LoVo (cell line): ENCODE data around the gene CIAO2B.
"Not testable (repeated sequence)": the region's sequence is repeated elsewhere in the genome, so short reads cannot be mapped to it uniquely, and the experiment has no call there.

Experiments
- DNase-seq: peaks from one replicate; pipeline ENCODE4 v3.0.0-alpha.2; 2016; ENCODE audit warnings: low spot score

Gene CIAO2B

DNA sequence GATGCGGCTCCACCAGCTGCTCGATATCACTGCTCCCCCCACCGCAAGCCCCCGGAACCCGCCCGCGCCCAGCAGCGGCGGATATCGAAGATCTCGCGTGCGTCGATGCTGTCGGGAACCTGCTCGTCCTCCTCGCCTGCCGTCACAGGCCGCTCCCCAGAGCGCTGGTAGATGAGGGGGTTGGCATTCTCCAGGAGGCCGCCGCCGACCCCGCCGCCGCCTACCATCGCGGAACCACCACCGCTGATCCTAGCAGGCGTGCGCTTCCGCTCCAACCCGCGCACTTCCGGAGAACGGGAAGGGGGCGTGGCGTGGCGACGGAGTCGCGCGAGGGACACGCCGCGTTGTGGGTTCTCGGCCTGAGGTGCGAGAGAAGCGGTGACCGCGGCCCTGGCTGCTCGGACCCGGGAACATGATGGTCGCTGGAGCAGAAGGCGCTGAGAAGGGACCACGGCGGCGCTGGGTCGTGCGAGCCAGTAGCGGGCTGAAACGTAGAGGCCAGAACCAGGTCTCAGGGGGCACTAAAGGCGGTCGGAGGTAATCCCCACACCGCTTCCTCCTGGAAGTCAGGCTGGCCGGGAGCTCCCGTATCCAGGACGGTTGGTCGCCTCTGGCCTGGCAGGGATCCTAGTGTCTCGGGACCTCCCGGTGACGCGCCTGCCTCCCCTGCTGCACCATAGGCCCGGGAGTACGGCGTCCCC is at the start of gene CIAO2B:
TSS of gene CIAO2B (minus strand) at position 265 of the 701 bp plus-strand sequence. CDS start at position 227, 38 bp downstream.
- DNase-seq: peak; percentile 88

DNA sequence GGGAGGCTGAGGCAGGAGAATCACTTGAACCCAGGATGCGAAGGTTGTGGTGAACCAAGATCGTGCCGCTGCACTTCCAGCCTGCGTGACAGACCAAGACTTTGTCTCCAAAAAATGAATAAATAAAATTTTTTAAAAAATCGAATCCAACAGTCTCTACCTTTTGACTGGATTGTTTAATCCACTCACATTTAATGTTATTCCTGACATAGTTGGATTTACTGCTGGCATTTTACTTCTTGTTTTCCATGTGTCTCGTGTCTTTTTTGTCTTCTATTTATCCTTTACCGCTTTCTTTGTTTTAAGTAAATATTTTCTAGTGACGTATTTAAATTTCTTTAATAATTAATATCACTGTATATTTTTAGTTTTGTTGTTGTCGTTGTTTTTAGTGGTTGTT is 48.8 kb upstream of the CIAO2B start:
- DNase-seq: no peak

DNA sequence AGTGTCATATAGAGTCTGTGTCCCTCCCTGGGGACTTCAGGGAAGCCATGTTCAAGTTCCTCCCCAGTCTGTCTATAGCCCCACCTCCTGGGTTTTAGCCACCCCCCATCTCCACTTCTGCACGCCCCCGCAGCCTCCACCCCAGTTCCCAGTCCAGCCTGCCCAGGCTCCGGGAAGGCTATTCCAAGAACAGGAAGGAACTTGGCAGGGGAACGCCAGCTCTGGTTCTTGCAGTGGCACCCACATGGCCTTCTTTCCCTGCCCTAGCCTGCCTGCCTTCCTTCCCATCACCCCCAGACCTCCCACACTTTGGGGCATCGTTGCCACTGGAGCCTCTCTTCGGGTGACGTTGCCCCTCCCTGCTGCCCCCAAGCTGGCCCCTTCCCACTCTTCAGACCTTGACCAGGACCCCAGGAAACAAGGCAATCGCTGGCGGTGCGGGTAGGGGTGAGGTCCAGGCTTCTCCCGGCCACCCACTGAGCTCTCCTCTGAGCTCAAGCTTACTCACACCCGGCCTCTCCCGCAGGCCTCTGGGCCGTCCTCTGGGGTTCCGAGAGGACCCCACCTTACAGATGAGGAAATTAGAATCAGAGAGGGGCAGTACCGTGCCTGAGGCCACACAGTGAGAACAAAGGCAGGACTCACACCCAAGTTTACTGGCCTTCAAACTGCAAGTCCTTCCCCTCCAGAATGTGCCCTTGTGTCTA is 45.0 kb upstream of the CIAO2B start:
- DNase-seq: no peak

DNA sequence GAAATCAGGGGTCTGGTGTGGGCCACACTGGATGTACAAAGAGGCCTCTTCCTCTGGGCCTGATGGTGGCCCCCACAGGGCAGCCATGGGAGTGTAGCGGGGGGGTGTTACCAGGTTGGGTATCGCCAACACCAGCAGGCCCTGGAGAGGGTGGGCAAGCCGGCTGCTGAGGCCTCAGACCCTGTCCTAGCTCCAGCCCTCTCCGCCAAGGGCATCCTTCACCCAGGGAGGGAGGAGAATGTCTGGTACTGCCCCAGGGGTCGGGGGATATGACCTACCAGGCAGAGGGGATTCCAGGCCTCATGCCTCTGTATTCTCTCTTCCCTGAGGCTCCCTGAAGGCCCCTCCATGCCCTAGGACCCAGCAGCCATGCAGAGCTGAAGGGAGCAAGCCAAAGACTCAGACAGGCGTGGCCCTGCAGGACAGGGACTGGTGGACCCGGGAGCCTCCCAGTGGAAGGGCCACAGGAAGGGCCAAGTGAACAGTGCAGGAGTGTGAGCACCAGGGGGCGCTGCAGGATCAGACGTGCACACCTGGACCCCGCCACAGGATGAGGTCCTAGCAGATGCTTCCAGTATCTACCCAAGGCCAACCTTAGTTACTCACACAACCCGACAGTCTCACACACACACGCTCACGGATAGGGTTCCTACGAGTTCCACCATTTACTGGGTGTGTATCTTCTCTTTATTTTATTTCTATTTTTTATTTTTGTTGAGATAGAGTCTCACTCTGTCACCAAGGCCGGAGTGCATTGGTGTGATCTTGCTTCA is 43.3 kb upstream of the CIAO2B start:
- DNase-seq: peak; percentile 86

DNA sequence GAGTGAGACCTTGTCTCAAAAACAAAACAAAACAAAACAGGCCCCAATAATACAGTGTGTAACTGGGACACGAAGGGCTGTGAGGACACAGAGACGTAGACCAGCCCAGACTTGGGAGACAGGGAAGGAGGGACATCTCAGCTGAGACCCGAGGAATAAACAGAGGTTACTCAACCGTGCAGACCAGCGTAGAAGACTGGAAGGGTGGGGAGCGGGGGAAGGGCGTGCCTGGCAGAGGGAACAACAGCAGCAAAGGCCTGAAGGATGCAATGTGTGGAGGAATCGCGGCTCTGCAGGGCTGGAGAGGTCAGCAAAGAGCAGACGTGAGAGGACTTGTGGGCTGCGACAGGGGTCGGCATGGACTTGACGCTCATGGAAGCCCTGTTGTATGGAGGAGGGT is 42.5 kb upstream of the CIAO2B start:
- DNase-seq: no peak

DNA sequence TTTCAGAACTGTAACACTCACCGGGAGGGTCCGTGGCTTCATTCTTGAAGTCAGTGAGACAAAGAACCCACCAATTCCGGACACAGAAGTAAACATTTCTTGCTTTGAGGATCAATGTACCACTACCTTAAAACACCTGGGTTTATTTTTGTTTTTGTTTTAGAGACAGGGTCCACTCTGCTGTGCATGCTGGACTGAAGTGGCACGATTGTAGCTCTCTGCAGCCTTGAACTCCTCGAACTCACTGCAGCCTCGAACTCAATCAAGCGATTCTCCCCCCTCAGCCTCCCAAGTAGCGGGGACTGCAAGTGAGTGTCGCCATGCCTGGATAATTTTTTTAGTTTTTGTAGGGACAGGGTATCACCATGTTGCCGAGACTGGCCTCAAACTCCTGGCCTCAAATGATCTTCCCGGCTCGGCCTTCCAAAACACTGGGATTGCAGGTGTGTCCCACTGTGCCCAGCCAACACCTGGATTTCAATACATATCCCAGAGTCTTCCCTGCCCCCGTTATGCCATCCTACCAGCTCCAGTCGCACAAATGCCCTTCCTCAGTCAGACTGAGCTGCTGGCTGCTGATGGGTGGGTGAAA is 41.2 kb upstream of the CIAO2B start:
- DNase-seq: no peak

DNA sequence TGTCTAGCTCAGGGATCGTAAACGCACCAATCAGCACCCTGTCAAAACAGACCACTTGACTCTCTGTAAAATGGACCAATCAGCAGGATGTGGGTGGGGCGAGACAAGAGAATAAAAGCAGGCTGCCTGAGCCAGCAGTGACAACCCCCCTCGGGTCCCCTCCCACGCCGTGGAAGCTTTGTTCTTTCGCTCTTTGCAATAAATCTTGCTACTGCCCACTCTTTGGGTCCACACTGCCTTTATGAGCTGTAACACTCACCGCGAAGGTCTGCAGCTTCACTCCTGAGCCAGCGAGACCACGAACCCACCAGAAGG is 40.7 kb upstream of the CIAO2B start:
- DNase-seq: not testable (repeated sequence)

DNA sequence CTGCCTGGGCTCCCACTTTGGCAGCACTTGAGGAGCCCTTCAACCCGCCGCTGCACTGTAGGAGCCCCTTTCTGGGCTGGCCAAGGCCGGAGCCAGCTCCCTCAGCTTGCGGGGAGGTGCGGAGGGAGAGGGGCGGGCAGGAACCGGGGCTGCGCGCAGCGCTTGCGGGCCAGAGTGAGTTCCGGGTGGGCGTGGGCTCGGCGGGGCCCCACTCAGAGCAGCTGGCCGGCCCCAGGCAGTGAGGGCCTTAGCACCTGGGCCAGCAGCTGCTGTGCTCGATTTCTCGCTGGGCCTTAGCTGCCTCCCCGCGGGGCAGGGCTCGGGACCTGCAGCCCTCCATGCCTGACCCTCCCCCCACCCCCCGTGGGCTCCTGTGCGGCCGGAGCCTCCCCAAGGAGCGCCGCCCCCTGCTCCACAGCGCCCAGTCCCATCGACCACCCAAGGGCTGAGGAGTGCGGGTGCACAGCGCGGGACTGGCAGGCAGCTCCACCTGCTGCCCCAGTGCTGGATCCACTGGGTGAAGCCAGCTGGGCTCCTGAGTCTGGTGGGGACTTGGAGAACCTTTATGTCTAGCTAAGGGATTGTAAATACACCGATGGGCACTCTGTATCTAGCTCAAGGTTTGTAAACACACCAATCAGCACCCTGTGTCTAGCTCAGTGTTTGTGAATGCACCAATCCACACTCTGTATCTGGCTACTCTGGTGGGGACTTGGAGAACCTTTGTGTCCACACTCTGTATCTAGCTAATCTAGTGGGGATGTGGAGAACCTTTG is 40.1 kb upstream of the CIAO2B start:
- DNase-seq: not testable (repeated sequence)

DNA sequence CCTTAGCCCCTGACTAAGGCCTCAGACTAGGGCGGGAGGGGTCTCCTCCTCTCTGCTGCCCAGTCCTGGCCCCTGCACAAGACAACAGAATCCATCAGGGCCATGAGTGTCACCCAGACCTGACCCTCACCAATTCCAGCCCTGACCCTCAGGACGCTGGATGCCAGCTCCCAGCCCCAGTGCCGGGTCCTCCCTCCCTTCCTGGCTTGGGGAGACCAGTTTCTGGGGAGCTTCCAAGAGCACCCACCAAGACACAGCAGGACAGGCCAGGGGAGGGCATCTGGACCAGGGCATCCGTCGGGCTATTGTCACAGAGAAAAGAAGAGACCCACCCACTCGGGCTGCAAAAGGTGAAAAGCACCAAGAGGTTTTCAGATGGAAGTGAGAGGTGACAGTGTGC is 39.5 kb upstream of the CIAO2B start:
- no peak for DNase-seq

DNA sequence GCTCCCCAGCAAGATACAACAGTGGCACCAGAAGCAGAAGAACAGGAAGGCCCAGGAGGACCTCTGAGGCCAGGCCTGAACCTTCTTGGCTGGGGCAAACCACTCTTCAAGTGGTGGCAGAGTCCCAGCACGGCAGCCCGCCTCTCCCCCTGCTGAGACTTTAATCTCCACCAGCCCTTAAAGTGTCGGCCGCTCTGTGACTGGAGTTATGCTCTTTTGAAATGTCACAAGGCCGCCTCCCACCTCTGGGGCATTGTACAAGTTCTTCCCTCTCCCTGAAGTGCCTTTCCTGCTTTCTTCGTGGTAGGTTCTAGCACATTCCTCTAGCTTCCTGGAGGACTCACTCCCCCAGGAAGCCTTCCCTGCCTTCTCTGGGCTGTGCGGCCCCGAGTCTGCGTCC is 38.8 kb upstream of the CIAO2B start:
- DNase-seq: no peak

DNA sequence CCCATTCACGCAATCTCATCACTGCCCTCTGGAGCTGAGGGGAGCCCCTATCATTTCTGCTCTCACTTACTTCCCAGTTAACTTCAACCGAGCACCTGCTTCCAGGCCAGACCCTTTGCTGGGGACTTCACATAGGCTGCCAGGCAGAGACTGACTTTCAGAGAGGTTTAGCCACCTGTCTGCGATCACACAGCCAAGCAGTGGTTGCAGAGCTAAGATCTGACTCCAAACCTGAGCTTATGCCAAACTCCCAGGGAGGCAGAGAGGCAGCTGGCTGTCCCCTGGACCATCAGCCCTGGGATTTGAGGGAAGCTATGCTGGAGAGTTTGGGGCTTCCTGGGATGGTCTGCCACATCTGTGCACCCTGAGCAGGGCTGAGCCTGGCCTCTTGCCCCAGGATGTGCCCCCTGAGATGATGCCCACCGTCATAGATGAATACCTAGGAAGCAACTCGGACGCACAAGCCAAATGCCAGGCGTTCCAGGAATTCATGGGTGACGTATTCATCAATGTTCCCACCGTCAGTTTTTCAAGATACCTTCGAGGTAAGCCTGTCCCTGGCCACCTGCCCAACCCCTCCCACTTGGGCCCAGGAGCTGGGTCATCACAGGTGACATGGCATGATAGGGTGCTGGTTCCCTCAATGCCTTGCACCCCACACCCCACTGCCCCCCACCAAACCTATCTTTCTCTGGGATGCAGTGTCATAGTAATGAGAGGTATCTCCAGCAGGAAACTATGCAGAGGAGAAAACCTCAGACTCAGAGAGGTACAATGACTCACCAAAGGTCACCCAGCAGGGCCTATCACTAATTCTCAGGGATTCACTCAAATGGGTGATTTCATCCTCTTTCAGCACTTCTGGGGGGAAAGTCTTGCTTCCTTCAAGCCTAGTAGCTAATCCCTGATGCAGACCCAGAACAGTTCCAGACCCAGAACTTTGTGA is 36.8 kb upstream of the CIAO2B start:
- DNase-seq: no peak

DNA sequence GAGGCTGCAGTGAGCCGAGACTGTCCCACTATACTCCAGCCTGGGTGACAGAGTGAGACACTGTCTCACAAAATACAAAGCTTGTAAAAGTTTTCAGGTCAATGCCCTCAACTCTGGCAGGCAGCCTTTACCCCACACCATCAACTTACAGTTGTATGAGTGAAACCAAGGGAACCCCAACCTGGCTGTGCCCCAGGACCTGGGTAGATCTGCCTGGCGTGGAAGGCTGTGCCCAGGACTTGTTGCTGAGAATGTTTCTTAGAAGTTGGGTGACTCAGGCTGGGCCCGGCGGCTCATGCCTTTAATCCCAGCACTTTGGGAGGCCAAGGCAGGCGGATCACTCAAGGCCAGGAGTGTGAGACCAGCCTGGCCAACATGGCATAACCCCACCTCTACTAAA is 34.6 kb upstream of the CIAO2B start:
- no peak for DNase-seq

DNA sequence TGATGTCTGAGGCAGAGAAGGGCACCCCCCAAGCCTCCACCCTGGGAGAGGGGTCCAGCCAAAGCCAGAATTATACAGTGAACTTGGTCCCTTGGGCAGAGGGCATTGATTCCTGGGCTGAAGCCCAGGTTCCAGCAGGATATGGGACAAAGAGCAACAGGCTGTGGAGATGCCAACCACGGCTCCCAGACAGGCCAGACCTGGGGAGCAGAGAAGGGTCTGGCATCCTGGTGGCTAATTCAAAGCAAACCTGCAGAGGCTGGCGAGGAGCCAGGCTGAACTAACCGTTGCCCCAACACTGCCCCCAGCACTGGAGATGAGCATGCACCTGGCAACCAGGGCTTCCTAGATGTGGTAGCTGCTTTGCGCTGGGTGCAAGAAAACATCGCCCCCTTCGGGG is 29.8 kb upstream of the CIAO2B start:
- no peak for DNase-seq

DNA sequence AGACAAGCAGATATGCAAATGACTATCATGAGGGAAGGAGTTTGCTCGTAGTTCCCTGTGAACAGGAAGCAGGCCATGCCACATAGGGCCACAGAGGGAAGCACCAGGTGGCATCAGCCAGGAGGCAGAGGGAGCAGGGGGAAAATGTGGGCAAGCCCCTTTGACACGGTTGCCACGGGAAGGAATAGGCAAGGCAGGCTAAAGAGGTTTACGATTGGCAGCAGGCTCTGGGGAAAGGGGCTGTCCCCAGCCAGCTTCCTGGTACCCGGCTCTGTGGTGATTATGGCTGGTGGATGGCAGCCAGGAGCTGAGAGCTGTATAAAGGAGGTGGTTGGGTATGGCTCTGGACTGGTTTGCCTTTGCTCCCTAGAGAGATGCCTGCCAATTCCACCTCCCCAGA is 27.7 kb upstream of the CIAO2B start:
- no peak for DNase-seq

DNA sequence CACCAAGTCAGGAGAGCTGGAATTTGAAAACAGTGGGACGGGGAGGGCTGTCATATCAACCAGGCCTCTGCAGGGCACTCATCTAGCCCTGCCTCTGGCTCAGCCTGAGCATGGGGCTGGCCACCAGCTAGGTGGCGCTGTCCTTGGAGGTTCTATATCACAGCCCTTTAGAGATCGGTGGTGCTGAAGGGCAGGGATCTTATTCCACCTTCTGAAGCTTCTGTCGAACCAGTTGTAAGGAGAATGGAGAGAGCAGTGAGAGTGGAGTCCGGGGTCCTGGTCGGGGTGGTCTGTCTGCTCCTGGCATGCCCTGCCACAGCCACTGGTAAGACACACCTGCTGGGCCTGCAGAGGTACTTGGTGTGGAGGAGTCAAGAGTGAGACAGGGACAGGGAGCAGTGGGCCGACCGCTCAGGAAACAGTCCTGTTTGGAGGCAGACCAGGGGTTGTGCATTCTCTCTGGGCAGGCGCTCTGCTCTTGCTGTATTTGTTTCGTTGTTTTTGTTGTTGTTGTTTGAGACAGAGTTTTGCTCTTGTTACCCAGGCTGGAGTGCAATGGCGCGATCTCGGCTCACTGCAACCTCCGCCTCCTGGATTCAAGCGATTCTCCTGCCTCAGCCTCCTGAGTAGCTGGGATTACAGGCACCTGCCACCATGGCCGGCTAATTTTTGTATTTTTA is 27.0 kb upstream of the CIAO2B start, which contains the start of gene CES3:
TSS of gene CES3 (plus strand) at position 202 of the 680 bp plus-strand sequence. CDS start at position 244, 42 bp downstream.
- peak; percentile 71 for DNase-seq

DNA sequence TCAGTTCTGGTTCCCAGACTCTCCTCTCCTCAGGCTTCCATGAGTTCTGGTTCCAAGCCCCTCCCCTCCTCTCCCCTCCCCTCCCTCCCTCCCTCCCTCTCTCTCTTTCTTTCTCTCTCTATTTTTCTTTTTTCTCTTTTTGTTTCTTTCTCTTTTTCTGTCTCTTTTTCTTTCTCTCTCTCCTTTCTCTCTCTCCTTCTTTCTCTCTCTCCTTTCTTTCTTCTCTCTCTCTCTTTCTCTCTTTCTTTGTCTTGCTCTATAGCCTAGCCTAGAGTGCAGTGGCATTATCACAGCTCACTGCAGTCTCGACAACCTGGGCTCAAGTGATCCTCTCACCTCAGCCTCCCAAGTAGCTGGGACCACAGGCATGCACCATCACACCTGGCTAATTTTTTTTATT is 26.1 kb upstream of the CIAO2B start:
- no peak for DNase-seq

DNA sequence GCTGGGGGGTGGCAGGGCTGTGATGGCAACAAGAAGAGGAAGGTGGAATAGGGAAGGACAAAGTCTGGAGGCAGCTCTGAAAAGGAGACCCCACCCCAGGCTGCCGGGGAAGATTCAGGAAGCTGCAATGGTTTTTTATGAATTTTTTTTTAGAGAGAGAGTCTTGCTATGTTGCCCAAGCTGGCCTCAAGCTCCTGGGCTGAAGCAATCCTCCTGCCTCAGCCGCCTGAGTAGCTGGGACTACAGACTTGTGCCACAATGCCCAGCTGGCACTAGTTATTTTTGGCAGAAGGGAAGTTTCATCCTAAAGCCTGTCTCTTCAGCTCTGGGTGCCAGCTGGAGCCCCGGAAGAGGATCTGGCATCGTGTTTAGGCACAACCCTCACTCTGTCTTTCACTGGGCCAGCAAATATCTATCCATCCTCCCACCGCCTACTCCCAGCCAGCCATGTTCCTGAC is 25.5 kb upstream of the CIAO2B start:
- DNase-seq: no peak

DNA sequence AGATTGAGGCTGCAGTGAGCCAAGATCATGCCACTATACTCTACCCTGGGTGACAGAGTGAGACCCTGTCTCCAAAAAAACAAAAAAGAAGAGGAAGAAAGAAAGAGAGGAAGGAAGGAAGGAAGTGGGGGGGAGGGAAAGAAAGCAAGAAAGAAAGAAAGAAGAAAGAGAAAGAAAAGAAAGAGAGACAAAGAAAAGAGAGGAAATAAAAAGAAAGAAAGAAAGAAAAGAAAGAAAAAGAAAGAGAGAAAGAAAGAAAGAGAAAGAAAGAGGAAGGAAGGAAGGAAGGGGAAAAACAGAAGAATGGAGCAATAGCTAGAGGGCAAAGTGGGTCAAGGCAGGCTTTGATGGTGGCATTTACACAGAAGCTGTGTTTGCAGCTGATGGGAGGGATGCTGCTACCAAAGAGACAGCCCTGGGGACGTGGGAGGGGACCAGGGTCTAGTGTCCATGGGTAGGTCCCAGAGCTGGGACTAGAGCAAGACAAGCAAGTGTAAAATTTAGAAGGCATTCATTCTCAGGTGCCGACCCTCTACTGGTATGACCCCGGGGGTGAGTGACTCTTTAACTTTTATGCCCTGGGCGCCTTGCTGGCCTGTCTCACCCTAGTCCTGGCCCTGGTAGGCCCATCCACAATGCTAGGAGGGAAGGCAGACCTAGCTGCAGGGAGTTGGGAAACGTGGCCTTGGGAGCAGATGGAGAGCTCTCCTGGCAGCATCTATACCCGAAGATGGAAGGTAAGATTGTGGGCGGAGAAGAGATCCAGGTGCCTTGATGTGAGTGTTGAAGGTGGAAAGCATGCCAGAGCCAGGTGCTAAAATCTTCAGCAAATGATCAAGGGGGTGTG is 24.9 kb upstream of the CIAO2B start:
- no peak for DNase-seq

DNA sequence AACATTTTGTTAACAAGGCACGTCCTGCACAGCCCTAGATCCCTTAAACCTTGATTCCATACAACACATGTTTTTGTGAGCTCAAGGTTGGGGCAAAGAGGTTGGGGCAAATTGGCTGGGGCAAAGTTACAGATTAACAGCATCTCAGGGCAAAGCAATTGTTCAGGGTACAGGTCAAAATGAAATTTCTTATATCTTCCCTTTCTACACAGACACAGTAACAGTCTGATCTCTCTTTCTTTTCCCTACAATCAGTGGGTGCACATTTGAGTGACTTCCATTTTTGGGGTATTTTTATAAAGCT is 21.9 kb upstream of the CIAO2B start:
- DNase-seq: not testable (repeated sequence)
